Skin epidermis (tissue), 12 donors: ENCODE measurements around the gene CAPN11.
A peak's percentile ranks its signal among the peaks of the same experiment; 100 is the strongest.
"Not testable (repeated sequence)": the region's sequence is repeated elsewhere in the genome, so short reads cannot be mapped to it uniquely, and the experiment has no call there.

ENCODE experiments used
- H3K27ac ChIP-seq, 21 experiments: fragments of 200-600 bp; sonication (generic) in 11 of 21; one replicate each; pipeline ENCODE4 v1.5.0; 2020; ENCODE audit warnings: mild to moderate bottlenecking in 3 of 21, inconsistent platforms in 2 of 21, moderate library complexity in 2 of 21
- H3K4me3 ChIP-seq, 7 experiments: fragments of 200-600 bp; sonication (generic) in 2 of 7; one replicate each; pipeline ENCODE4 v1.5.0; 2020; ENCODE audit warnings: inconsistent platforms in 2 of 7, mild to moderate bottlenecking in 2 of 7, moderate library complexity in 1 of 7

Gene CAPN11

GRCh38 chr6:44221291-44221960 is 62.8 kb downstream of the CAPN11 start:
- peak overlapping the region in 20 of 21 experiments; percentile 39 to 91 (median 77) for H3K27ac ChIP-seq
- H3K4me3 ChIP-seq = peak overlapping the region in 1 of 7 experiments; percentile 68

- H3K4me3 ChIP-seq = peak overlapping the region in 1 of 7 experiments; percentile 68
- peak overlapping the region in 20 of 21 experiments; percentile 39 to 91 (median 77) for H3K27ac ChIP-seq
Observed at GRCh38 chr6:44221961-44222335, 63.3 kb downstream of the CAPN11 start.

GRCh38 chr6:44222486-44223318 is 64.1 kb downstream of the CAPN11 start:
- peak overlapping the region in 18 of 21 experiments; percentile 39 to 91 (median 80) for H3K27ac ChIP-seq
- peak overlapping the region; percentile 52 to 80 (median 61) for H3K4me3 ChIP-seq

GRCh38 chr6:44223319-44224028 is 64.9 kb downstream of the CAPN11 start, which contains the start of gene SLC29A1:
Gene SLC29A1 (plus strand): TSS chr6:44223595. CDS start chr6:44227314, 3,719 bp downstream.
- H3K4me3 ChIP-seq = peak within 1 kb of the TSS; percentile 52 to 80 (median 61)

GRCh38 chr6:44224029-44224964 is 65.7 kb downstream of the CAPN11 start:
- H3K4me3 ChIP-seq = peak overlapping the region; percentile 52 to 80 (median 61)
- H3K27ac ChIP-seq = peak overlapping the region in 12 of 21 experiments; percentile 9 to 91 (median 85)

More at GRCh38 chr6:44223319-44224028, 64.9 kb downstream of the CAPN11 start, which contains the start of gene SLC29A1:
- peak within 1 kb of the TSS in 17 of 21 experiments; percentile 39 to 91 (median 82) for H3K27ac ChIP-seq

- Histone ChIP-seq H3K27ac (peak overlapping the region in 4 of 21 experiments; percentile 14 to 88 (median 32)), H3K4me3 (no peak overlapping the region)
Observed at GRCh38 chr6:44224965-44225305, 66.3 kb downstream of the CAPN11 start.

- no peak overlapping the region for H3K4me3 ChIP-seq
Observed at GRCh38 chr6:44225579-44226325, 67.1 kb downstream of the CAPN11 start.

GRCh38 chr6:44226368-44227147 is 67.9 kb downstream of the CAPN11 start:
- H3K27ac ChIP-seq = peak overlapping the region in 10 of 21 experiments; percentile 12 to 74 (median 46)
- no peak overlapping the region for H3K4me3 ChIP-seq

More at GRCh38 chr6:44225579-44226325, 67.1 kb downstream of the CAPN11 start:
- H3K27ac ChIP-seq = peak overlapping the region in 6 of 21 experiments; percentile 12 to 55 (median 20)

- Histone ChIP-seq H3K27ac (peak overlapping the region in 9 of 21 experiments; percentile 1 to 74 (median 55)), H3K4me3 (no peak overlapping the region)
Observed at GRCh38 chr6:44227148-44227793, 68.7 kb downstream of the CAPN11 start.

- no peak overlapping the region for H3K4me3 ChIP-seq
- peak overlapping the region in 6 of 21 experiments; percentile 12 to 74 (median 56) for H3K27ac ChIP-seq
Observed at GRCh38 chr6:44228031-44228430, 69.4 kb downstream of the CAPN11 start.

- no peak overlapping the region for H3K4me3 ChIP-seq
- peak overlapping the region in 3 of 21 experiments; percentile 36 to 74 (median 47) for H3K27ac ChIP-seq
Observed at GRCh38 chr6:44228433-44228832, 69.8 kb downstream of the CAPN11 start.

GRCh38 chr6:44228836-44229235 is 70.2 kb downstream of the CAPN11 start:
- H3K4me3 ChIP-seq = no peak overlapping the region

GRCh38 chr6:44229376-44230033 is 70.9 kb downstream of the CAPN11 start:
- peak overlapping the region in 3 of 21 experiments; percentile 2 to 24 (median 10) for H3K27ac ChIP-seq

More at GRCh38 chr6:44228836-44229235, 70.2 kb downstream of the CAPN11 start:
- peak overlapping the region in 3 of 21 experiments; percentile 36 to 74 (median 47) for H3K27ac ChIP-seq

GRCh38 chr6:44230034-44230675 is 71.5 kb downstream of the CAPN11 start:
- Histone ChIP-seq H3K4me3 (no peak overlapping the region), H3K27ac (peak overlapping the region in 4 of 21 experiments; percentile 2 to 24 (median 8))

More at GRCh38 chr6:44229376-44230033, 70.9 kb downstream of the CAPN11 start:
- H3K4me3 ChIP-seq = no peak overlapping the region

GRCh38 chr6:44231426-44231825 is 72.8 kb downstream of the CAPN11 start:
- H3K27ac ChIP-seq = not testable (repeated sequence)

More at GRCh38 chr6:44231426-44231825, 72.8 kb downstream of the CAPN11 start:
- not testable (repeated sequence) for H3K4me3 ChIP-seq
